Measurements from ENCODE around the gene DYRK4. TPM values are rescaled to one million over a fixed set of nuclear protein-coding genes. Genes with fewer than 3 reads are reported as not detected.

DYRK4 gene
- total RNA-seq, 3 donors from 2014 or later = 18.6 to 38.0 (median 29.0) TPM

- Histone ChIP-seq H3K27ac (no peak overlapping the region), H3K9me3 (no peaks in the 10 kb centered on the region), H3K4me3 (no peak overlapping the region)
Measured at GRCh38 chr12:4556735-4557530, 5.1 kb upstream of the DYRK4 start.

GRCh38 chr12:4557586-4557985, 4.4 kb upstream of the DYRK4 start:
- intact Hi-C loops (cut with DNase I; ENCODE audit: low total_unique reads) = no loop called here
- no peaks in the 10 kb centered on the region for H3K27me3 ChIP-seq
- TF ChIP-seq CTCF (IDR thresholded peaks at IDR 0.05) (no peak), POLR2A (IDR thresholded peaks at IDR 0.05) (no peak), POLR2AphosphoS5 (IDR thresholded peaks at IDR 0.05) (no peak)

More at GRCh38 chr12:4556735-4557530, 5.1 kb upstream of the DYRK4 start:
- no peak for DNase-seq (ENCODE audit: low spot score in 2 of 2)
- intact Hi-C loops (cut with DNase I; ENCODE audit: low total_unique reads) = no loop called here
- Histone ChIP-seq H3K36me3 (no peaks in the 10 kb centered on the region), H3K4me1 (no peaks in the 10 kb centered on the region), H3K27me3 (no peaks in the 10 kb centered on the region)
- TF ChIP-seq CTCF (IDR thresholded peaks at IDR 0.05) = no peak
- TF ChIP-seq POLR2AphosphoS5 (IDR thresholded peaks at IDR 0.05) = no peak
- no peak for TF ChIP-seq POLR2A (IDR thresholded peaks at IDR 0.05)

GRCh38 chr12:4558171-4558570, 3.8 kb upstream of the DYRK4 start:
- no peak for DNase-seq (ENCODE audit: low spot score in 2 of 2)
- Histone ChIP-seq H3K27ac (no peak overlapping the region), H3K9me3 (no peaks in the 10 kb centered on the region), H3K27me3 (no peaks in the 10 kb centered on the region), H3K36me3 (no peaks in the 10 kb centered on the region), H3K4me1 (no peaks in the 10 kb centered on the region), H3K4me3 (no peak overlapping the region)
- intact Hi-C loops (cut with DNase I; ENCODE audit: low total_unique reads) = no loop called here
- TF ChIP-seq CTCF (IDR thresholded peaks at IDR 0.05) = no peak
- TF ChIP-seq POLR2A (IDR thresholded peaks at IDR 0.05) = no peak
- no peak for TF ChIP-seq POLR2AphosphoS5 (IDR thresholded peaks at IDR 0.05)

More at GRCh38 chr12:4557586-4557985, 4.4 kb upstream of the DYRK4 start:
- H3K4me1 ChIP-seq = no peaks in the 10 kb centered on the region
- H3K27ac ChIP-seq = no peak overlapping the region
- no peak overlapping the region for H3K4me3 ChIP-seq
- H3K36me3 ChIP-seq = no peaks in the 10 kb centered on the region
- H3K9me3 ChIP-seq = no peaks in the 10 kb centered on the region
- DNase-seq (ENCODE audit: low spot score in 2 of 2) = no peak

GRCh38 chr12:4563336-4563735, 1.3 kb downstream of the DYRK4 start:
- Histone ChIP-seq H3K4me3 (no peak overlapping the region), H3K36me3 (no peaks in the 10 kb centered on the region), H3K9me3 (no peaks in the 10 kb centered on the region), H3K4me1 (no peaks in the 10 kb centered on the region), H3K27ac (no peak overlapping the region), H3K27me3 (no peaks in the 10 kb centered on the region)
- intact Hi-C loops (cut with DNase I; ENCODE audit: low total_unique reads) = no loop called here
- TF ChIP-seq POLR2AphosphoS5 (IDR thresholded peaks at IDR 0.05) = no peak
- no peak for TF ChIP-seq POLR2A (IDR thresholded peaks at IDR 0.05)
- no peak for TF ChIP-seq CTCF (IDR thresholded peaks at IDR 0.05)
- no peak for DNase-seq (ENCODE audit: low spot score in 2 of 2)

GRCh38 chr12:4564818-4565217, 2.8 kb downstream of the DYRK4 start:
- H3K27ac ChIP-seq = no peak overlapping the region
- no peaks in the 10 kb centered on the region for H3K9me3 ChIP-seq
- no peaks in the 10 kb centered on the region for H3K4me1 ChIP-seq
- no peaks in the 10 kb centered on the region for H3K27me3 ChIP-seq
- DNase-seq (ENCODE audit: low spot score in 2 of 2) = no peak
- TF ChIP-seq POLR2A (IDR thresholded peaks at IDR 0.05) (no peak), POLR2AphosphoS5 (IDR thresholded peaks at IDR 0.05) (no peak), CTCF (IDR thresholded peaks at IDR 0.05) (no peak)
- intact Hi-C loops (cut with DNase I; ENCODE audit: low total_unique reads) = no loop called here
- H3K4me3 ChIP-seq = no peak overlapping the region
- no peaks in the 10 kb centered on the region for H3K36me3 ChIP-seq

Data from breast epithelium (tissue), 4 donors.